Neural cell (in vitro differentiated cells): Measurements from ENCODE around the gene FAM204A. TPM values are rescaled to one million over a fixed set of nuclear protein-coding genes. Genes with fewer than 3 reads are reported as not detected.
A peak's percentile ranks its signal among the peaks of the same experiment; 100 is the strongest.

Experiments used
- H2AFZ ChIP-seq: fragments of 200-600, 300-800 bp; sonication (generic), shearing (Covaris generic); 2 replicates; pipeline ENCODE4 v1.6.0; 2014; ENCODE audit warnings: low read depth, mild to moderate bottlenecking, antibody characterized with exemption, low read length, moderate library complexity
- H3F3A ChIP-seq: fragments of 200-600 bp; shearing (Covaris generic); 2 replicates; pipeline ENCODE4 v1.6.1; 2016; ENCODE audit warnings: mild to moderate bottlenecking, moderate library complexity, mixed read lengths, antibody characterized with exemption, low read length; ENCODE audit not compliant: insufficient read depth, poor library complexity, severe bottlenecking
- H3K27ac ChIP-seq: fragments of 200-600, 300-800 bp; sonication (generic), shearing (Covaris generic); 2 replicates; pipeline ENCODE4 v1.5.1; 2014; ENCODE audit warnings: mild to moderate bottlenecking, low read length, moderate library complexity
- H3K27me3 ChIP-seq: fragments of 300-800, 200-600 bp; sonication (generic), shearing (Covaris generic); 2 replicates; pipeline ENCODE4 v1.6.0; 2014; ENCODE audit warnings: mild to moderate bottlenecking, low read depth, low read length, moderate library complexity; ENCODE audit not compliant: insufficient read depth
- H3K36me3 ChIP-seq: fragments of 300-800, 200-600 bp; sonication (generic), shearing (Covaris generic); 2 replicates; pipeline ENCODE4 v1.5.1; 2014; ENCODE audit warnings: mild to moderate bottlenecking, antibody characterized with exemption, low read length, moderate library complexity; ENCODE audit not compliant: insufficient read depth
- H3K4me2 ChIP-seq: fragments of 300-800, 200-600 bp; sonication (generic), shearing (Covaris generic); 2 replicates; pipeline ENCODE4 v1.6.0; 2014; ENCODE audit warnings: mild to moderate bottlenecking, low read length
- H3K4me3 ChIP-seq: fragments of 300-800, 200-600 bp; sonication (generic), shearing (Covaris generic); 2 replicates; pipeline ENCODE4 v1.5.1; 2014; ENCODE audit warnings: mild to moderate bottlenecking, low read length, moderate library complexity
- H3K79me2 ChIP-seq: fragments of 200-600 bp; shearing (Covaris generic); replicated peaks from 2 replicates; pipeline ENCODE4 v1.6.0; 2014; ENCODE audit warnings: mild to moderate bottlenecking, low read length, moderate library complexity; ENCODE audit not compliant: insufficient read depth
- H3K9ac ChIP-seq: fragments of 300-800, 200-600 bp; sonication (generic), shearing (Covaris generic); 2 replicates; pipeline ENCODE4 v1.6.1; 2016; ENCODE audit warnings: mild to moderate bottlenecking, low read length, mixed read lengths
- H3K9me2 ChIP-seq: fragments of 200-600 bp; shearing (Covaris generic); 2 replicates; pipeline ENCODE4 v1.6.1; 2016; ENCODE audit warnings: mild to moderate bottlenecking, low read length, mixed read lengths; ENCODE audit not compliant: insufficient read depth
- H3K9me3 ChIP-seq: fragments of 200-600, 300-800 bp; sonication (generic), shearing (Covaris generic); 2 replicates; pipeline ENCODE4 v1.6.1; 2016; ENCODE audit warnings: mild to moderate bottlenecking, mixed run types, low read length, moderate library complexity, mixed read lengths
- H4K20me1 ChIP-seq: fragments of 200-600 bp; shearing (Covaris generic); 2 replicates; pipeline ENCODE4 v1.6.1; 2016; ENCODE audit warnings: mild to moderate bottlenecking, mixed run types; ENCODE audit not compliant: insufficient read depth
- CTCF ChIP-seq: fragments of 450-650 bp; IDR thresholded peaks from 2 replicates; pipeline ENCODE4 v1.5.1; 2014; ENCODE audit warnings: antibody characterized with exemption, mild to moderate bottlenecking, moderate library complexity; ENCODE audit not compliant: poor library complexity, severe bottlenecking
- EP300 ChIP-seq: fragments of 450-650 bp; conservative IDR thresholded peaks from 2 replicates; pipeline ENCODE4 v1.6.1; 2014; ENCODE audit warnings: antibody characterized with exemption, mild to moderate bottlenecking, moderate library complexity; ENCODE audit not compliant: poor library complexity, severe bottlenecking
- EZH2 ChIP-seq: fragments of 200-600, 300-800 bp; shearing (Covaris generic), sonication (generic); IDR thresholded peaks from 2 replicates; pipeline ENCODE4 v1.6.1; 2014; ENCODE audit warnings: antibody characterized with exemption, low read length, borderline replicate concordance, mild to moderate bottlenecking; ENCODE audit not compliant: insufficient read depth, poor library complexity, severe bottlenecking
- MXI1 ChIP-seq: fragments of 450-650 bp; conservative IDR thresholded peaks from 2 replicates; pipeline ENCODE4 v1.6.1; 2014; ENCODE audit warnings: antibody characterized with exemption, mild to moderate bottlenecking; ENCODE audit not compliant: poor library complexity, severe bottlenecking
- POLR2AphosphoS5 ChIP-seq: IDR thresholded peaks from 2 replicates; pipeline ENCODE4 v1.6.1; 2012
- RAD21 ChIP-seq: fragments of 450-650 bp; conservative IDR thresholded peaks from 2 replicates; pipeline ENCODE4 v1.6.1; 2014; ENCODE audit warnings: antibody characterized with exemption, mild to moderate bottlenecking, moderate library complexity
- REST ChIP-seq: IDR thresholded peaks from 2 replicates; pipeline ENCODE4 v1.6.1; 2012; ENCODE audit warnings: borderline replicate concordance
- SMC3 ChIP-seq: fragments of 450-650 bp; conservative IDR thresholded peaks from 2 replicates; pipeline ENCODE4 v1.6.1; 2014; ENCODE audit warnings: antibody characterized with exemption, mild to moderate bottlenecking, moderate library complexity; ENCODE audit not compliant: poor library complexity
- TAF1 ChIP-seq: IDR thresholded peaks from 2 replicates; pipeline ENCODE4 v1.6.1; 2012; ENCODE audit warnings: low read depth
- polyA plus RNA-seq: library from polyadenylated mRNA; depleted of rRNA; stranded (reverse); fragments of >200 nt; gene quantifications from 2 replicates; pipeline ENCODE4 v1.2.3, GENCODE V29; 2014

Gene FAM204A
- polyA plus RNA-seq, 1 donor from 2014 or later: 202 TPM

- no peak overlapping the region for H3K27ac ChIP-seq
- H3K79me2 ChIP-seq: no peaks in the 10 kb centered on the region
- no peak overlapping the region for H3K9ac ChIP-seq
- no peaks in the 10 kb centered on the region for H3K9me2 ChIP-seq
- no peaks in the 10 kb centered on the region for H3K36me3 ChIP-seq
- no peaks in the 10 kb centered on the region for H4K20me1 ChIP-seq
- H3K9me3 ChIP-seq: no peaks in the 10 kb centered on the region
- H2AFZ ChIP-seq: no peak overlapping the region
- no peaks in the 10 kb centered on the region for H3F3A ChIP-seq
- H3K4me2 ChIP-seq: no peak overlapping the region
- H3K27me3 ChIP-seq: peaks cover 20% of the 10 kb centered on the region
- peak overlapping the region; percentile 43 for H3K4me3 ChIP-seq
- no peak for TF ChIP-seq EZH2
Observed at GRCh38 chr10:118271671-118272070, 70.5 kb downstream of the FAM204A start.

- H3K27ac ChIP-seq: no peak overlapping the region
- no peaks in the 10 kb centered on the region for H3K9me2 ChIP-seq
- H3K4me3 ChIP-seq: no peak overlapping the region
- no peaks in the 10 kb centered on the region for H3K9me3 ChIP-seq
- no peaks in the 10 kb centered on the region for H3F3A ChIP-seq
- H3K36me3 ChIP-seq: no peaks in the 10 kb centered on the region
- H2AFZ ChIP-seq: no peak overlapping the region
- H3K27me3 ChIP-seq: peaks cover 12% of the 10 kb centered on the region
- no peak overlapping the region for H3K9ac ChIP-seq
- H3K4me2 ChIP-seq: no peak overlapping the region
- H3K79me2 ChIP-seq: no peaks in the 10 kb centered on the region
- no peaks in the 10 kb centered on the region for H4K20me1 ChIP-seq
- TF ChIP-seq POLR2AphosphoS5 (no peak), CTCF (no peak), EZH2 (no peak), MXI1 (no peak), RAD21 (no peak), TAF1 (no peak), SMC3 (no peak), EP300 (no peak), REST (no peak)
Observed at GRCh38 chr10:118266098-118266748, 75.9 kb downstream of the FAM204A start.
